H1 (cell line): ENCODE results near the gene UBE2E2. TPM values are rescaled to one million over a fixed set of nuclear protein-coding genes. Genes with fewer than 3 reads are reported as not detected.

ENCODE experiments used
- CTCF ChIA-PET: fragments of 300-600 bp; sonication (Branson Sonifier 250); formaldehyde crosslinking; loops from one replicate; lab custom pipeline; 2021; ENCODE audit not compliant: partially characterized antibody; lab: Charles Lee
- POLR2A ChIA-PET: fragments of 300-600 bp; sonication (Branson Sonifier 250); formaldehyde crosslinking; loops from one replicate; lab custom pipeline; 2021; ENCODE audit warnings: inconsistent platforms; ENCODE audit not compliant: partially characterized antibody; lab: Charles Lee
- DNase-seq, 2 experiments: peaks; one replicate each; pipeline versions ENCODE4 v3.0.0 to v3.0.0-alpha.2; 2010 to 2022; ENCODE audit warnings: low spot score in 2 of 2, low read depth in 1 of 2, mixed read lengths in 1 of 2
- FAIRE-seq: peaks from 2 replicates; lab custom pipeline; 2011; peaks lifted over from hg19 to GRCh38; lab: Jason Lieb, UNC
- H2AFZ ChIP-seq: 2 replicates; pipeline ENCODE4 v1.8.1; 2012; ENCODE audit warnings: low read length, inconsistent platforms
- H2AK5ac ChIP-seq: 2 replicates; pipeline ENCODE4 v1.6.1; 2013; ENCODE audit warnings: low read depth, low read length
- H2BK120ac ChIP-seq: replicated peaks from 2 replicates; pipeline ENCODE3; 2013; ENCODE audit warnings: low read depth, low read length, inconsistent platforms
- H2BK12ac ChIP-seq: 2 replicates; pipeline ENCODE4 v1.6.1; 2013; ENCODE audit warnings: low read depth, low read length
- H2BK15ac ChIP-seq: 2 replicates; pipeline ENCODE4 v1.6.1; 2013; ENCODE audit warnings: low read length
- H2BK20ac ChIP-seq: 2 replicates; pipeline ENCODE4 v1.6.1; 2013; ENCODE audit warnings: low read length
- H2BK5ac ChIP-seq: 2 replicates; pipeline ENCODE4 v1.6.1; 2013; ENCODE audit warnings: low read depth, low read length
- H3K14ac ChIP-seq: 2 replicates; pipeline ENCODE4 v1.6.1; 2013; ENCODE audit warnings: inconsistent platforms; ENCODE audit not compliant: insufficient read length
- H3K18ac ChIP-seq: 2 replicates; pipeline ENCODE4 v1.6.1; 2013; ENCODE audit warnings: low read length; ENCODE audit errors: extremely low read depth
- H3K23ac ChIP-seq: 2 replicates; pipeline ENCODE4 v1.6.1; 2013; ENCODE audit warnings: inconsistent platforms; ENCODE audit not compliant: insufficient read length
- H3K23me2 ChIP-seq: 2 replicates; pipeline ENCODE4 v1.6.1; 2013; ENCODE audit warnings: low read depth, low read length
- H3K27ac ChIP-seq: 2 replicates; pipeline ENCODE4 v1.6.1; 2011; ENCODE audit warnings: low read depth, low read length, inconsistent platforms
- H3K27me3 ChIP-seq, 4 experiments: replicated peaks in 1 of 4; 1 replicate in 1 of 4; 2 replicates in 3 of 4; pipeline versions ENCODE4 v1.6.1 to v1.8.1; 2011 to 2013; ENCODE audit warnings: low read length in 3 of 4, mild to moderate bottlenecking in 3 of 4, inconsistent platforms in 2 of 4, mixed read lengths in 2 of 4, moderate library complexity in 1 of 4; ENCODE audit not compliant: control insufficient read depth in 3 of 4, insufficient read depth in 3 of 4; ENCODE audit errors: extremely low read depth in 1 of 4
- H3K36me3 ChIP-seq, 4 experiments: 2 replicates each; pipeline versions ENCODE4 v1.6.1 to v1.8.1; 2011 to 2013; ENCODE audit warnings: mild to moderate bottlenecking in 4 of 4, low read length in 3 of 4, moderate library complexity in 2 of 4, control low read depth in 1 of 4, inconsistent platforms in 1 of 4; ENCODE audit not compliant: insufficient read depth in 4 of 4, control insufficient read depth in 2 of 4
- H3K4ac ChIP-seq: replicated peaks from 2 replicates; pipeline ENCODE3; 2013; ENCODE audit warnings: low read length, low read depth, mixed read lengths, inconsistent platforms; ENCODE audit not compliant: insufficient read length
- H3K4me1 ChIP-seq, 4 experiments: replicated peaks in 1 of 4; 1 replicate in 1 of 4; 2 replicates in 3 of 4; pipeline versions ENCODE4 v1.6.1 to v1.8.1; 2011 to 2013; ENCODE audit warnings: low read length in 3 of 4, inconsistent platforms in 2 of 4, mixed read lengths in 1 of 4; ENCODE audit not compliant: insufficient read depth in 4 of 4, control insufficient read depth in 3 of 4
- H3K4me2 ChIP-seq, 2 experiments: 2 replicates each; pipeline versions ENCODE4 v1.6.1 to v1.8.1; 2011 to 2013; ENCODE audit warnings: low read depth in 2 of 2, low read length in 2 of 2, control low read depth in 1 of 2, inconsistent platforms in 1 of 2, mild to moderate bottlenecking in 1 of 2; ENCODE audit not compliant: insufficient read depth in 1 of 2
- H3K4me3 ChIP-seq, 4 experiments: fragments of 200-600, 300-600 bp in 1 of 4; sonication (generic), shearing (Covaris generic), sonication (Bioruptor Twin) in 1 of 4; 2 replicates each; pipeline versions ENCODE4 v1.5.1 to v1.8.1; 2011 to 2016; ENCODE audit warnings: low read length in 4 of 4, low read depth in 3 of 4, control low read depth in 2 of 4, inconsistent platforms in 2 of 4, mild to moderate bottlenecking in 2 of 4, mixed read lengths in 1 of 4, moderate library complexity in 1 of 4; ENCODE audit not compliant: insufficient read depth in 2 of 4; ENCODE audit errors: extremely low read depth in 1 of 4
- H3K56ac ChIP-seq: replicated peaks from 2 replicates; pipeline ENCODE3; 2013; ENCODE audit warnings: low read depth, mild to moderate bottlenecking, mixed read lengths, low read length, inconsistent platforms; ENCODE audit not compliant: insufficient read length
- H3K79me1 ChIP-seq: 2 replicates; pipeline ENCODE4 v1.6.1; 2013; ENCODE audit warnings: low read depth, low read length, control low read depth
- H3K79me2 ChIP-seq, 2 experiments: 2 replicates each; pipeline versions ENCODE4 v1.6.1 to v1.8.1; 2012 to 2013; ENCODE audit warnings: low read length in 2 of 2, mild to moderate bottlenecking in 2 of 2, inconsistent platforms in 1 of 2; ENCODE audit not compliant: insufficient read depth in 2 of 2, control insufficient read depth in 1 of 2
- H3K9ac ChIP-seq, 4 experiments: replicated peaks in 1 of 4; 1 replicate in 1 of 4; 2 replicates in 3 of 4; pipeline versions ENCODE4 v1.6.1 to v1.8.1; 2011 to 2013; ENCODE audit warnings: low read depth in 3 of 4, low read length in 3 of 4, control low read depth in 2 of 4, mild to moderate bottlenecking in 2 of 4, moderate library complexity in 2 of 4, inconsistent platforms in 1 of 4; ENCODE audit errors: extremely low read depth in 1 of 4
- H3K9me3 ChIP-seq, 2 experiments: 2 replicates each; pipeline versions ENCODE4 v1.6.1 to v1.8.1; 2012 to 2013; ENCODE audit warnings: mild to moderate bottlenecking in 2 of 2, moderate library complexity in 2 of 2, control low read depth in 1 of 2, inconsistent platforms in 1 of 2, low read depth in 1 of 2, low read length in 1 of 2, mixed read lengths in 1 of 2; ENCODE audit not compliant: insufficient read depth in 2 of 2
- H4K20me1 ChIP-seq, 2 experiments: replicated peaks in 1 of 2; 2 replicates each; pipeline versions ENCODE3 to v1.8.1; 2011 to 2013; ENCODE audit warnings: inconsistent platforms in 2 of 2, low read length in 2 of 2, mild to moderate bottlenecking in 1 of 2; ENCODE audit not compliant: insufficient read depth in 2 of 2, control insufficient read depth in 1 of 2
- H4K5ac ChIP-seq: 2 replicates; pipeline ENCODE4 v1.6.1; 2013; ENCODE audit warnings: low read length, low read depth, mixed read lengths, inconsistent platforms; ENCODE audit not compliant: insufficient read length
- H4K8ac ChIP-seq: 2 replicates; pipeline ENCODE4 v1.8.0; 2013; ENCODE audit warnings: mild to moderate bottlenecking, moderate library complexity, low read length, inconsistent platforms; ENCODE audit not compliant: insufficient read depth; ENCODE audit errors: extremely low read depth
- H4K91ac ChIP-seq: replicated peaks from 2 replicates; pipeline ENCODE3; 2013; ENCODE audit warnings: low read length, mixed read lengths, inconsistent platforms; ENCODE audit not compliant: insufficient read length
- CBX5 ChIP-seq: fragments of 300-800, 300-1000 bp; sonication (generic); IDR thresholded peaks from 2 replicates; pipeline ENCODE4 v1.7.1; 2016; ENCODE audit warnings: antibody characterized with exemption, low read length, low read depth
- CEBPB ChIP-seq: IDR thresholded peaks from 2 replicates; pipeline ENCODE4 v1.6.1; 2012; ENCODE audit warnings: low read depth, low read length
- CTBP2 ChIP-seq: IDR thresholded peaks from 2 replicates; pipeline ENCODE4 v1.7.0; 2011; ENCODE audit warnings: borderline replicate concordance, mild to moderate bottlenecking, moderate library complexity, mixed read lengths, low read length; ENCODE audit not compliant: insufficient read depth, insufficient read length
- CTCF ChIP-seq, 3 experiments: IDR thresholded peaks; 1 replicate in 2 of 3; 2 replicates in 1 of 3; pipeline versions ENCODE4 v1.5.1 to v1.6.1; 2011; ENCODE audit warnings: low read length in 3 of 3, mild to moderate bottlenecking in 3 of 3, inconsistent platforms in 2 of 3, low read depth in 1 of 3, moderate library complexity in 1 of 3; ENCODE audit not compliant: insufficient read depth in 1 of 3; ENCODE audit errors: control extremely low read depth in 1 of 3
- EGR1 ChIP-seq: IDR thresholded peaks from 2 replicates; pipeline ENCODE4 v1.6.1; 2011; ENCODE audit warnings: low read depth, low read length, borderline replicate concordance
- EZH2 ChIP-seq: fragments of 200-600 bp; sonication (generic); IDR thresholded peaks from 2 replicates; pipeline ENCODE4 v1.7.1; 2012; ENCODE audit warnings: low read depth, mild to moderate bottlenecking, moderate library complexity, low read length, inconsistent platforms; ENCODE audit not compliant: severe bottlenecking
- GABPA ChIP-seq: IDR thresholded peaks from 2 replicates; pipeline ENCODE4 v1.6.1; 2011; ENCODE audit warnings: mild to moderate bottlenecking, low read length, moderate library complexity, borderline replicate concordance; ENCODE audit not compliant: insufficient read depth
- POU5F1 ChIP-seq: IDR thresholded peaks from 2 replicates; pipeline ENCODE4 v1.6.1; 2011; ENCODE audit warnings: low read depth, mild to moderate bottlenecking, low read length, moderate library complexity
- RXRA ChIP-seq: IDR thresholded peaks from 2 replicates; pipeline ENCODE4 v1.6.1; 2011; ENCODE audit warnings: low read depth, mild to moderate bottlenecking, low read length, moderate library complexity; ENCODE audit not compliant: insufficient read depth
- SIX5 ChIP-seq: IDR thresholded peaks from 2 replicates; pipeline ENCODE4 v1.6.1; 2011; ENCODE audit warnings: mild to moderate bottlenecking, low read depth, low read length
- ZNF274 ChIP-seq: IDR thresholded peaks from 2 replicates; pipeline ENCODE4 v1.7.0; 2012; ENCODE audit warnings: low read length, borderline replicate concordance; ENCODE audit errors: extremely low read depth
- WGBS, 2 experiments: shearing (Covaris generic) in 1 of 2; methylation state at CpG; one replicate each; pipeline versions ENCODE4 v1.1.6 to v1.1.7; 2013 to 2015; ENCODE audit warnings: low lambda C conversion rate in 2 of 2, mixed read lengths in 2 of 2, inconsistent platforms in 1 of 2, low coverage in 1 of 2, missing lambda C conversion rate in 1 of 2; ENCODE audit not compliant: insufficient replicate concordance in 2 of 2, insufficient coverage in 1 of 2, insufficient read length in 1 of 2; ENCODE audit errors: extremely low coverage in 1 of 2, missing lambda C conversion rate in 1 of 2; 5-methylcytosine and 5-hydroxymethylcytosine counted together
- polyA plus RNA-seq, 7 experiments: library from polyadenylated mRNA; depleted of rRNA in 3 of 7; stranded (reverse) in 5 of 7; unstranded in 2 of 7; fragments of >200 nt in 5 of 7; fragments of 200-250 nt in 2 of 7; gene quantifications; 1 replicate in 5 of 7; 2 replicates in 1 of 7; 4 replicates in 1 of 7; pipeline versions ENCODE4 v1.2.1 to v1.2.3, GENCODE V29; 2011 to 2013; ENCODE audit warnings: missing spikeins in 2 of 7, mixed read lengths in 2 of 7
- total RNA-seq: library from RNA; stranded (reverse); fragmentation: NEBNext Ultra II Directional; extraction: Animal tissue kit (Norgen Biotek cat#: 25700); gene quantifications from 2 replicates; pipeline ENCODE4 v1.2.1, GENCODE V29; 2021

UBE2E2 gene
- total and polyA plus RNA-seq, 2 of the 8 experiments (the other 6 are each of a cell fraction or from before 2014, with no cell fraction given), result 57.6 to 70.6 TPM

GRCh38 chr3:23485922-23486321, 282.8 kb downstream of the UBE2E2 start:
- H3K9ac ChIP-seq, result no peak overlapping the region
- no peak overlapping the region for H4K91ac ChIP-seq
- H3K36me3 ChIP-seq, result no peaks in the 10 kb centered on the region
- H2BK5ac ChIP-seq, result no peak overlapping the region
- no peak overlapping the region for H4K8ac ChIP-seq
- H3K4ac ChIP-seq, result no peak overlapping the region
- no peaks in the 10 kb centered on the region for H4K20me1 ChIP-seq
- no peak overlapping the region for H2BK20ac ChIP-seq
- no peak overlapping the region for H3K14ac ChIP-seq
- no peak overlapping the region for H2AK5ac ChIP-seq
- H3K27me3 ChIP-seq, result no peaks in the 10 kb centered on the region
- no peak overlapping the region for H2BK120ac ChIP-seq
- DNase-seq, result no peak
- H3K4me1 ChIP-seq, result peaks cover 2 to 13% (median 10%) of the 10 kb centered on the region in 4 experiments; a peak in 5 of 7 replicates
- no peaks in the 10 kb centered on the region; a peak in 1 of 4 replicates for H3K9me3 ChIP-seq
- no peak overlapping the region for H3K27ac ChIP-seq
- FAIRE-seq, result no peak
- H3K56ac ChIP-seq, result no peak overlapping the region
- no peak overlapping the region for H3K23ac ChIP-seq
- H3K4me3 ChIP-seq, result no peak overlapping the region
- no peak overlapping the region for H2BK12ac ChIP-seq
- no peaks in the 10 kb centered on the region for H3K79me1 ChIP-seq
- ChIA-PET POLR2A (interaction anchor here (0.7 kb wide), 1 partner anchor 28 kb away, joined by 3 read pairs; no protein-coding TSS in a partner anchor), CTCF (interaction anchor here (0.6 to 1.3 kb wide), 2 partner anchors 21 to 190 kb away, joined by 3 read pairs; no protein-coding TSS in a partner anchor)
- H3K23me2 ChIP-seq, result no peaks in the 10 kb centered on the region
- 91% methylated on average over 6 of the region's 6 CpGs; no CpG with 5 or more reads in 1 of the 2 experiments for WGBS, 2 experiments
- no peak overlapping the region for H2BK15ac ChIP-seq
- no peak overlapping the region for H3K4me2 ChIP-seq
- no peaks in the 10 kb centered on the region; a peak in 1 of 4 replicates for H3K79me2 ChIP-seq
- H3K18ac ChIP-seq, result no peak overlapping the region
- no peak overlapping the region for H4K5ac ChIP-seq
- no peak overlapping the region for H2AFZ ChIP-seq
- TF ChIP-seq SIX5 (no peak), RXRA (no peak), POU5F1 (no peak), CTCF (IDR thresholded peaks at IDR 0.05; ENCODE audit: control extremely low read depth in 1 of 3, insufficient read depth in 1 of 3, low read depth in 1 of 3, low read length in 3 of 3) (no peak), EGR1 (no peak), CTBP2 (no peak), GABPA (no peak), CEBPB (no peak), CBX5 (no peak), ZNF274 (no peak), EZH2 (no peak)
